Measurements from ENCODE around the gene MOG. TPM values are rescaled to one million over a fixed set of nuclear protein-coding genes. Genes with fewer than 3 reads are reported as not detected.

The MOG gene
- total RNA-seq, 1 experiment from 2014 or later: not detected

- H3F3A ChIP-seq (ENCODE audit: insufficient read depth, low read depth): no peaks in the 10 kb centered on the region
- H3K79me2 ChIP-seq (ENCODE audit: low read depth): no peaks in the 10 kb centered on the region
- ChIA-PET CTCF (no interaction called here), POLR2A (ENCODE audit: unreplicated experiment) (no interaction called here)
- intact Hi-C loops (cut with micrococcal nuclease; ENCODE audit: unreplicated experiment): no loop called here
- H3K4me3 ChIP-seq: no peak overlapping the region
- no TSS peak for BruUV-seq (replicated peaks)
- H3K9me2 ChIP-seq (ENCODE audit: insufficient read depth): no peaks in the 10 kb centered on the region
- no peaks in the 10 kb centered on the region for H3K4me1 ChIP-seq (replicated peaks; ENCODE audit: insufficient read depth)
- no peaks in the 10 kb centered on the region for H4K20me1 ChIP-seq (ENCODE audit: insufficient read depth)
- H2AFZ ChIP-seq: no peak overlapping the region
- no peak for DNase-seq
- H3K4me2 ChIP-seq: peak overlapping the region; percentile 42; the same call in 1 of the 2 replicates
- H3K9me3 ChIP-seq (ENCODE audit: insufficient read depth, low read depth): no peaks in the 10 kb centered on the region; the same call in 1 of the 2 replicates
- H3K27ac ChIP-seq: no peak overlapping the region
- no peaks in the 10 kb centered on the region for H3K36me3 ChIP-seq (ENCODE audit: low read depth)
- TF ChIP-seq CTCF (conservative IDR thresholded peaks at IDR 0.05) (no peak), EZH2 (IDR thresholded peaks at IDR 0.05; ENCODE audit: low read depth) (no peak)
- H3K27me3 ChIP-seq (ENCODE audit: insufficient read depth, low read depth): peaks cover 11% of the 10 kb centered on the region; the same call in 1 of the 2 replicates
These were observed 51.7 kb downstream of the MOG start for GRCh38 chr6:29708432-29709179.

- DNase-seq: no peak
- Histone ChIP-seq H3F3A (ENCODE audit: insufficient read depth, low read depth) (no peaks in the 10 kb centered on the region), H3K4me3 (no peak overlapping the region), H3K79me2 (ENCODE audit: low read depth) (no peaks in the 10 kb centered on the region), H3K9me3 (ENCODE audit: insufficient read depth, low read depth) (no peaks in the 10 kb centered on the region; the same call in 1 of the 2 replicates), H3K27ac (no peak overlapping the region), H4K20me1 (ENCODE audit: insufficient read depth) (no peaks in the 10 kb centered on the region), H3K4me1 (replicated peaks; ENCODE audit: insufficient read depth) (no peaks in the 10 kb centered on the region), H2AFZ (no peak overlapping the region), H3K36me3 (ENCODE audit: low read depth) (no peaks in the 10 kb centered on the region), H3K4me2 (peak overlapping the region; percentile 42; the same call in 1 of the 2 replicates), H3K27me3 (ENCODE audit: insufficient read depth, low read depth) (peaks cover 11% of the 10 kb centered on the region; the same call in 1 of the 2 replicates), H3K9me2 (ENCODE audit: insufficient read depth) (no peaks in the 10 kb centered on the region)
- POLR2A ChIA-PET (ENCODE audit: unreplicated experiment): no interaction called here
- intact Hi-C loops (cut with micrococcal nuclease; ENCODE audit: unreplicated experiment): no loop called here
- BruUV-seq (replicated peaks): no TSS peak
- TF ChIP-seq CTCF (conservative IDR thresholded peaks at IDR 0.05) (no peak), EZH2 (IDR thresholded peaks at IDR 0.05; ENCODE audit: low read depth) (no peak)
- CTCF ChIA-PET: no interaction called here
These were observed 52.3 kb downstream of the MOG start for GRCh38 chr6:29709188-29709587.

DNA sequence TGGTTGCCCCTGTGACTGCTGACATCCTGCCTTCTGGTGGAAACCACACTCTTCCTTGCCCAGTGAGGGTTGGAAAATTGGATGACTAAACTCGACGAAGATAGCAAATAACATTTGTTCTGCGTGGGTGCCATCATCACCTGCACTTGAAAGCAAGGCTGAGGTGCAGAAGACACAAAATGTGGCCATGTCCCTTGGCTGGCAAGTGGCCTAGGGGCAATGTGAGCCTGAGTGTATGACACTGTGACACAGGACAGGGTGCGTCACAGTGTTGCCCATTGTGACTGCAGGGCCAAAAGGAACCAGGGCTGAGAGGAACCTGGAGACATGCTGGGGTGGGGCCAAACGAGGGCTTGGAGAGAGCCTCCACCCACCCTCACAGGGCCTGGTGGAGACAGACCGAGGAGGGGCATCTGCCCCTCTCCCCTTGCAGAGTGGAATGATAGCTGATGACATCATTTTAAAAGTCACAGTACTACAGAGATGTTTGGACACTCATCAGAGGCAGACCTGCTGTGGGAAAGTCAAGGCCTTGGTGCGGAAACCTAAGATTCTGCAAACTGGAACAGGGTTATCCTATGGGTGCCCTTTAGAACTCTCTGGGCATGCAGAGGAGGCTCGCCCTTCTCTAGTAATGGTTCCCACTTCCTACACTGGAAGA lies 53.5 kb downstream of the MOG start:
- no TSS peak for BruUV-seq (replicated peaks)
- TF ChIP-seq EZH2 (IDR thresholded peaks at IDR 0.05; ENCODE audit: low read depth) (no peak), CTCF (conservative IDR thresholded peaks at IDR 0.05) (no peak)
- Histone ChIP-seq H3K9me2 (ENCODE audit: insufficient read depth) (no peaks in the 10 kb centered on the region), H4K20me1 (ENCODE audit: insufficient read depth) (no peaks in the 10 kb centered on the region), H2AFZ (no peak overlapping the region), H3K27ac (no peak overlapping the region), H3K79me2 (ENCODE audit: low read depth) (no peaks in the 10 kb centered on the region), H3K4me2 (no peak overlapping the region), H3K4me3 (no peak overlapping the region), H3K27me3 (ENCODE audit: insufficient read depth, low read depth) (peaks cover 11% of the 10 kb centered on the region; the same call in 1 of the 2 replicates), H3F3A (ENCODE audit: insufficient read depth, low read depth) (no peaks in the 10 kb centered on the region), H3K4me1 (replicated peaks; ENCODE audit: insufficient read depth) (no peaks in the 10 kb centered on the region), H3K9me3 (ENCODE audit: insufficient read depth, low read depth) (no peaks in the 10 kb centered on the region; the same call in 1 of the 2 replicates), H3K36me3 (ENCODE audit: low read depth) (no peaks in the 10 kb centered on the region)
- no peak for DNase-seq
- CTCF ChIA-PET: no interaction called here
- POLR2A ChIA-PET (ENCODE audit: unreplicated experiment): no interaction called here
- intact Hi-C loops (cut with micrococcal nuclease; ENCODE audit: unreplicated experiment): no loop called here
